ENCODE measurements around the gene PDE9A. TPM values are rescaled to one million over a fixed set of nuclear protein-coding genes. Genes with fewer than 3 reads are reported as not detected.

PDE9A gene
- total RNA-seq, 1 experiment from 2014 or later = 31.9 TPM

DNA sequence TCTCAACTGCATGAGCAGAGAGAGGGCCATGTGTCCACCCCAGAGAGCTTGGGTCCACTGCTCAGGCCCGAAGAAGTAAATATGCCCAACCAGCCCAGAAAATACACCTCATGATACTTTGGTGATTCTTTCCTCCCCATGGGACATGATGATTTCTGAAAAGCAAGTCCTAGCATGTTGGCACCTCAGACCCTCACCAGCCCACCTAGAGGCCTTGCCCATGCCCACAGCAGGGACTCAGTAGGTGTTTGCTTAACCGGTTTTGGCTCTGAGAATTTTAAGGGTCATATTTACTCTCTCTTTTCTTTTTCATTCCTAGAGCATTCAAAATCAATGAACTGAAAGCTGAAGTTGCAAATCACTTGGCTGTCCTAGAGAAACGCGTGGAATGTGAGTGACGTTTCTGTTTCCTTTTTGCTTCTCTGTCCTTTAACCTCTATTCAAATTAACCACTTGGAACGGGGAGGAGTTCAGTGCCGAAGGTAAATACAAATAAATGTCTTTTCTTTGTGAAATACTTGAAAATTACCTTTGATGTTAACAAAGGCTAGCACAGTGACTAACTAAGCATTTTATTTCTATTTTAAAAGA is 79.7 kb downstream of the PDE9A start:
- Histone ChIP-seq H3K4me1 (ENCODE audit: insufficient read depth, low read length) (peaks cover 4% of the 10 kb centered on the region; the same call in 1 of the 2 replicates), H3K14ac (ENCODE audit: insufficient read depth, low read length) (no peak overlapping the region), H3K79me2 (ENCODE audit: insufficient read depth, low read length) (no peaks in the 10 kb centered on the region), H3K4me2 (ENCODE audit: insufficient read depth, insufficient read length, low read length) (no peak overlapping the region), H4K5ac (ENCODE audit: insufficient read length, low read depth, low read length) (no peak overlapping the region), H4K20me1 (ENCODE audit: control insufficient read depth, insufficient read depth, insufficient read length) (no peaks in the 10 kb centered on the region), H3K18ac (ENCODE audit: insufficient read length, low read depth, low read length) (no peak overlapping the region), H2BK12ac (ENCODE audit: insufficient read length, low read depth, low read length) (no peak overlapping the region), H3K79me1 (ENCODE audit: insufficient read depth, low read depth, low read length, poor library complexity, severe bottlenecking) (no peaks in the 10 kb centered on the region), H3K4ac (ENCODE audit: low read depth, low read length) (no peak overlapping the region), H3K27ac (ENCODE audit: insufficient read length, low read depth, low read length) (no peak overlapping the region), H3K9ac (ENCODE audit: extremely low read depth, insufficient read length, low read length) (no peak overlapping the region), H2BK5ac (ENCODE audit: insufficient read length, low read length) (no peak overlapping the region), H3K56ac (ENCODE audit: insufficient read length, low read depth, low read length) (no peak overlapping the region), H4K8ac (replicated peaks; ENCODE audit: insufficient read length, low read depth, low read length) (no peak overlapping the region), H3K9me3 (ENCODE audit: control insufficient read depth, low read depth, low read length) (no peaks in the 10 kb centered on the region), H4K91ac (ENCODE audit: insufficient read length, low read depth, low read length) (no peak overlapping the region), H3T11ph (ENCODE audit: low read length) (no peak overlapping the region), H3K23ac (ENCODE audit: insufficient read length, low read depth, low read length) (no peak overlapping the region), H3K27me3 (ENCODE audit: insufficient read depth, low read length) (no peaks in the 10 kb centered on the region), H3K23me2 (ENCODE audit: insufficient read length, low read depth, low read length, poor library complexity, severe bottlenecking) (no peaks in the 10 kb centered on the region), H2AFZ (ENCODE audit: low read length) (no peak overlapping the region), H2AK5ac (ENCODE audit: insufficient read length, low read length) (no peak overlapping the region), H2BK15ac (ENCODE audit: low read depth, low read length) (no peak overlapping the region), H2BK20ac (ENCODE audit: low read depth, low read length, poor library complexity, severe bottlenecking) (no peak overlapping the region), H2BK120ac (ENCODE audit: low read depth, low read length, poor library complexity, severe bottlenecking) (no peak overlapping the region)
- Mint-ChIP-seq H3K9me3 (no peaks in the 10 kb centered on the region; a peak in 1 of 5 replicates), H3K4me1 (peaks cover 7 to 18% of the 10 kb centered on the region in 2 experiments), H3K4me3 (no peak overlapping the region), H3K36me3 (ENCODE audit: insufficient read depth in 1 of 3, low read depth in 3 of 3) (peaks cover 39 to 67% (median 52%) of the 10 kb centered on the region in 3 experiments), H3K27ac (peak overlapping the region in 2 of 3 experiments; percentile 17 to 71; a peak in 4 of 7 replicates), H3K27me3 (ENCODE audit: low read depth) (no peaks in the 10 kb centered on the region)
- TF ChIP-seq, protein P1, sequence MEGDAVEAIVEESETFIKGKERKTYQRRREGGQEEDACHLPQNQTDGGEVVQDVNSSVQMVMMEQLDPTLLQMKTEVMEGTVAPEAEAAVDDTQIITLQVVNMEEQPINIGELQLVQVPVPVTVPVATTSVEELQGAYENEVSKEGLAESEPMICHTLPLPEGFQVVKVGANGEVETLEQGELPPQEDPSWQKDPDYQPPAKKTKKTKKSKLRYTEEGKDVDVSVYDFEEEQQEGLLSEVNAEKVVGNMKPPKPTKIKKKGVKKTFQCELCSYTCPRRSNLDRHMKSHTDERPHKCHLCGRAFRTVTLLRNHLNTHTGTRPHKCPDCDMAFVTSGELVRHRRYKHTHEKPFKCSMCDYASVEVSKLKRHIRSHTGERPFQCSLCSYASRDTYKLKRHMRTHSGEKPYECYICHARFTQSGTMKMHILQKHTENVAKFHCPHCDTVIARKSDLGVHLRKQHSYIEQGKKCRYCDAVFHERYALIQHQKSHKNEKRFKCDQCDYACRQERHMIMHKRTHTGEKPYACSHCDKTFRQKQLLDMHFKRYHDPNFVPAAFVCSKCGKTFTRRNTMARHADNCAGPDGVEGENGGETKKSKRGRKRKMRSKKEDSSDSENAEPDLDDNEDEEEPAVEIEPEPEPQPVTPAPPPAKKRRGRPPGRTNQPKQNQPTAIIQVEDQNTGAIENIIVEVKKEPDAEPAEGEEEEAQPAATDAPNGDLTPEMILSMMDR (conservative IDR thresholded peaks at IDR 0.05) = no peak
- no peak for DNase-seq
- no CpG with 5 or more reads among the region's 7 CpGs for WGBS (ENCODE audit: extremely low coverage, insufficient read length, low lambda C conversion rate)
